Measurements from ENCODE around the gene SH3GL1. TPM values are rescaled to one million over a fixed set of nuclear protein-coding genes. Genes with fewer than 3 reads are reported as not detected.

SH3GL1 gene
- total RNA-seq, 2 experiments from 2014 or later, result 39.3 to 40.9 TPM

DNA sequence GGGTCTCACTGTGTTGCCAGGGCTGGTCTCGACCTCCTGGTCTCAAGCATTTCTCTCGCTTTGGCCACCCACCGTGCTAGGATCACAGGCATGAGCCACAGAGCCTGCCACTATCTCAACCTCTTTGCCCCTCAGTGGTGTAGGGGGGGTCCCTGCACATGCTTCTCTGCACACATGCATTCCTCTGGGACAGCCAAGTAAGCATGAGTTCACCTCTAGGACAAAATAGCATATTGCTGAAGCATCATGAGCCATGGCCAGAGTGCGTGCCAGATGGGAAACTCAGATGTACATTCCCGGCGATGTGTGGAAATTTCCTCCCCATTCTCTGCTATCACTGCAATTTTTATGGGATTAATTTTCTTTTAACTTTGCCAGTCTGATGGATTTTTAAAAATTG lies 25.2 kb upstream of the SH3GL1 start:
- no peaks in the 10 kb centered on the region for H3K9me3 Mint-ChIP-seq
- no peak overlapping the region for H3K27ac ChIP-seq (ENCODE audit: low read depth in 1 of 2, low read length in 2 of 2)
- POLR2A ChIA-PET, result no interaction called here
- no peaks in the 10 kb centered on the region for H3K27me3 Mint-ChIP-seq
- TF ChIP-seq, protein P1, sequence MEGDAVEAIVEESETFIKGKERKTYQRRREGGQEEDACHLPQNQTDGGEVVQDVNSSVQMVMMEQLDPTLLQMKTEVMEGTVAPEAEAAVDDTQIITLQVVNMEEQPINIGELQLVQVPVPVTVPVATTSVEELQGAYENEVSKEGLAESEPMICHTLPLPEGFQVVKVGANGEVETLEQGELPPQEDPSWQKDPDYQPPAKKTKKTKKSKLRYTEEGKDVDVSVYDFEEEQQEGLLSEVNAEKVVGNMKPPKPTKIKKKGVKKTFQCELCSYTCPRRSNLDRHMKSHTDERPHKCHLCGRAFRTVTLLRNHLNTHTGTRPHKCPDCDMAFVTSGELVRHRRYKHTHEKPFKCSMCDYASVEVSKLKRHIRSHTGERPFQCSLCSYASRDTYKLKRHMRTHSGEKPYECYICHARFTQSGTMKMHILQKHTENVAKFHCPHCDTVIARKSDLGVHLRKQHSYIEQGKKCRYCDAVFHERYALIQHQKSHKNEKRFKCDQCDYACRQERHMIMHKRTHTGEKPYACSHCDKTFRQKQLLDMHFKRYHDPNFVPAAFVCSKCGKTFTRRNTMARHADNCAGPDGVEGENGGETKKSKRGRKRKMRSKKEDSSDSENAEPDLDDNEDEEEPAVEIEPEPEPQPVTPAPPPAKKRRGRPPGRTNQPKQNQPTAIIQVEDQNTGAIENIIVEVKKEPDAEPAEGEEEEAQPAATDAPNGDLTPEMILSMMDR (IDR thresholded peaks at IDR 0.05), result no peak
- peaks cover 17% of the 10 kb centered on the region for H3K36me3 ChIP-seq (ENCODE audit: insufficient read depth, low read length)
- no peak for ATAC-seq (ENCODE audit: poor library complexity)
- H3K4me3 Mint-ChIP-seq, result no peak overlapping the region
- no peak for DNase-seq
- H3K9me3 ChIP-seq (ENCODE audit: control insufficient read depth in 1 of 2, insufficient read depth in 1 of 2, low read length in 2 of 2), result no peaks in the 10 kb centered on the region
- intact Hi-C loops (cut with DNase I, micrococcal nuclease), result no loop called here
- CTCF ChIA-PET, result no interaction called here
- peaks cover 31% of the 10 kb centered on the region for H3K36me3 Mint-ChIP-seq (ENCODE audit: low read depth)
- H3K27ac Mint-ChIP-seq, result no peak overlapping the region
- no peak overlapping the region for H3K4me3 ChIP-seq (ENCODE audit: low read length)
- no peaks in the 10 kb centered on the region for H3K4me1 Mint-ChIP-seq (ENCODE audit: low read depth)
- H3K4me1 ChIP-seq (ENCODE audit: insufficient read depth, low read length), result no peaks in the 10 kb centered on the region
- no peaks in the 10 kb centered on the region for H3K27me3 ChIP-seq (ENCODE audit: control insufficient read depth in 1 of 2, insufficient read depth in 2 of 2, low read length in 2 of 2)

DNA sequence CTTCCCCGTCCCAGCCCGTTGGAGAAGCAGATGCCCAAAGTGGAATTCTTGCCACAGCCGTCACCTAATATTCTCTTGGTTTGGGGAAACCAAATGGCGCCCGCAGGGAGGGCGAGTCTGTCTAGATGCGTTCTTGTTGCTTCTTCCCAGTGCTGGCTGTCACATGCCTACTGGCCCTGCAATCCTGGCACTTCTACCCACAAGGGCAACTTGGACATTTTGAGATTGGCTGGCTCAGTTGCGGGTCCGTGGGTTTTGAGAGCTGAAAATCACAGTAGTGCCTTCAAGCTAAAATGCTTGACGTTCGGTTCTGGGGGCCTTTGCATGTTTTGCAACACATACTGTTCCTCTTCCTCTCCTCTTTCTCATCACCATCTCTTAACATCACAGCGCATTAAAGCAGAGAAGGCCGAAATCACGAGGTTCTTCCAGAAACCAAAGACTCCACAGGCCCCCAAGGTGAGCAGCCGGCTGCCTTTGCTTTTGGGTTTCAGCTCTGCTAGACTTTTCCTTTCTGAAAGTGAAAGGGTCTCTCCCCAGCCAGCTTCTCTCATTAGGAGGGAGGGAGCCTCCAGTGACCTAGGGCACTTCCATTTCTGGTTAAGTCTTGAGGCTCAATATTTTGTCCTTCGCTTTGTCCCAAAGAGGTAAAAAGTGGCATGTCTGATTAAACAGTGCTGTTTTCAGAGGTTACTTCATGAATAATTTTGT lies 23.2 kb upstream of the SH3GL1 start:
- no peak overlapping the region for H3K4me3 Mint-ChIP-seq
- no peaks in the 10 kb centered on the region for H3K27me3 Mint-ChIP-seq
- intact Hi-C loops (cut with DNase I, micrococcal nuclease), result no loop called here
- POLR2A ChIA-PET, result no interaction called here
- peaks cover 22% of the 10 kb centered on the region for H3K36me3 Mint-ChIP-seq (ENCODE audit: low read depth)
- Histone ChIP-seq H3K4me3 (ENCODE audit: low read length) (no peak overlapping the region), H3K4me1 (ENCODE audit: insufficient read depth, low read length) (no peaks in the 10 kb centered on the region), H3K27ac (ENCODE audit: low read depth in 1 of 2, low read length in 2 of 2) (no peak overlapping the region), H3K36me3 (ENCODE audit: insufficient read depth, low read length) (peaks cover 8% of the 10 kb centered on the region), H3K27me3 (ENCODE audit: control insufficient read depth in 1 of 2, insufficient read depth in 2 of 2, low read length in 2 of 2) (no peaks in the 10 kb centered on the region), H3K9me3 (ENCODE audit: control insufficient read depth in 1 of 2, insufficient read depth in 1 of 2, low read length in 2 of 2) (no peaks in the 10 kb centered on the region)
- no peak for ATAC-seq (ENCODE audit: poor library complexity)
- no peak for DNase-seq
- no peaks in the 10 kb centered on the region for H3K9me3 Mint-ChIP-seq
- H3K4me1 Mint-ChIP-seq (ENCODE audit: low read depth), result no peaks in the 10 kb centered on the region
- TF ChIP-seq, protein P1 (IDR thresholded peaks at IDR 0.05), result no peak
- no peak overlapping the region for H3K27ac Mint-ChIP-seq
- CTCF ChIA-PET, result no interaction called here

DNA sequence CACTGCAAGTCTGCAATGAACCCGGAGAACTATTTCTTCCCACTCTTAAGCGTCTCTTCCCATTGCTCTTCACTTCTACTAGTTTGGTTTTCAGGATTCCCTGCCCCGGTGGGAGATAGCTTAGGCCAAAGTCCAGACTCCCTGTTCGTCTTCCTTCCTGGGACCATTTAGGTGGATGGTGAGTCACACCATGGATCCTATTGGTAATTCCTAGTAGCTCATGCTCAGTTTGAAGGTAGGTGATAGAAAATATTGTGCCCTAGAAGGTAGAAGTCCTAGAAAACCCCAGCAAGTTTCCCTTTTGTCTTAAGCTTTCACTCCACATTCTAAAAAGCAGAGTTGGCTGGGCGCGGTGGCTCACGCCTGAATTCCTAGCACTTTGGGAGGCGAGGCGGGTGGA lies 15.9 kb upstream of the SH3GL1 start:
- Mint-ChIP-seq H3K27ac (no peak overlapping the region), H3K4me1 (ENCODE audit: low read depth) (no peaks in the 10 kb centered on the region), H3K9me3 (no peaks in the 10 kb centered on the region), H3K36me3 (ENCODE audit: low read depth) (peaks cover 20% of the 10 kb centered on the region), H3K4me3 (no peak overlapping the region), H3K27me3 (no peaks in the 10 kb centered on the region)
- Histone ChIP-seq H3K4me3 (ENCODE audit: low read length) (no peak overlapping the region), H3K4me1 (ENCODE audit: insufficient read depth, low read length) (no peaks in the 10 kb centered on the region), H3K27ac (ENCODE audit: low read depth in 1 of 2, low read length in 2 of 2) (no peak overlapping the region), H3K27me3 (ENCODE audit: control insufficient read depth in 1 of 2, insufficient read depth in 2 of 2, low read length in 2 of 2) (no peaks in the 10 kb centered on the region), H3K9me3 (ENCODE audit: control insufficient read depth in 1 of 2, insufficient read depth in 1 of 2, low read length in 2 of 2) (no peaks in the 10 kb centered on the region), H3K36me3 (ENCODE audit: insufficient read depth, low read length) (peaks cover 3% of the 10 kb centered on the region)
- POLR2A ChIA-PET, result no interaction called here
- CTCF ChIA-PET, result no interaction called here
- ATAC-seq (ENCODE audit: poor library complexity) (no peak), DNase-seq (no peak)
- intact Hi-C loops (cut with DNase I, micrococcal nuclease), result no loop called here
- TF ChIP-seq, protein P1 (IDR thresholded peaks at IDR 0.05), result no peak

Measured in CD4-positive, alpha-beta T cell (primary cell).